Activated effector memory CD4-positive, alpha-beta T cell treated with anti-CD3 and anti-CD28 coated beads, Interleukin-2, amount 50 U/mL, for 16 hours (primary cell): ENCODE measurements around the gene ADAMTS19.

ENCODE experiments used
- DNase-seq: peaks from one replicate; pipeline ENCODE4 v3.0.0-alpha.2; 2020

ADAMTS19 gene

GRCh38 chr5:129698661-129699060, 238.6 kb downstream of the ADAMTS19 start:
- DNase-seq = no peak

GRCh38 chr5:129716235-129716634, 256.1 kb downstream of the ADAMTS19 start:
- no peak for DNase-seq

DNA sequence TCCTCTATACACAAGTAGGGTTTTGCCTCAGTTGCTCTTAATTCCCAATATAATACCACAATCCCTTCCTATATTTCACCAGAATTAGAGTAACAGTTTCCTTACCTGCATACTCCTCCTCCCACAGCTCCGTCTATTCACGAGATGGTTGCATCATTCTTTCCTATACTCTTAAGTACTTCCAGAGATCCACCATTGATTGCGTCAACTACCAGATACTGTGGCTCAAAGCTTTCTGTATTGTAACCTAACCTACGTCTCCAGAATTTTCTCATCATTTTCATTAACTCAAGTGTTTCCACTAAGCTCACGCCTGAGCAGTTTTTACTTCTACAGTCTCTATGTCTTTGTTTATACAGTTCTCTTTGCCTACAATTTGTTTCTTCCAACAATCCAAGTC, 256.6 kb downstream of the ADAMTS19 start:
- DNase-seq = no peak

DNA sequence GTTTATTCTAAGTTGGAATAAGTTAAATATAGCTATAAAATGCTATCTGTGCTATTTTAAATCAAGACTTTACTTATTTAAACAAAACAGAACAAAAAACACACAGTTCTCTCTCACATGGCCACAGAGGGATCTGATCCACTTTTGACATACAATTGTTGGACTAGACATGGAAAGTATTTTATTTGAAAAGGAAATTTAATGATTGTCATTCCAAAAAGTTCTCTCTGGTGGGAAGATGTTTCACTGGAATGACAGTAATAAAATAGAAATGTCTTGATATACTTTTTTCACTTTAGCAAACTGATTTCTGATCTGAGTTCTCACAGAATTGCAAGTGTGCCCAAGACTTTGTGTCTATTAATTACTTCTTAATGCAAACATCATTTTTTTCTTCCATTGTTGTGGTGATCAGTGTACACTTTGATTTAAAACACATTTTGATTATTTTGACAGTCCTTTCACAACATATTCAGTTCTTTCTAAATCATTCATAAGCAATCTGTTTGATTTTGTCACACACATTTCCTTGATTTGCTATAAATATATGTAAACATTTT, 257.7 kb downstream of the ADAMTS19 start:
- DNase-seq = no peak

DNA sequence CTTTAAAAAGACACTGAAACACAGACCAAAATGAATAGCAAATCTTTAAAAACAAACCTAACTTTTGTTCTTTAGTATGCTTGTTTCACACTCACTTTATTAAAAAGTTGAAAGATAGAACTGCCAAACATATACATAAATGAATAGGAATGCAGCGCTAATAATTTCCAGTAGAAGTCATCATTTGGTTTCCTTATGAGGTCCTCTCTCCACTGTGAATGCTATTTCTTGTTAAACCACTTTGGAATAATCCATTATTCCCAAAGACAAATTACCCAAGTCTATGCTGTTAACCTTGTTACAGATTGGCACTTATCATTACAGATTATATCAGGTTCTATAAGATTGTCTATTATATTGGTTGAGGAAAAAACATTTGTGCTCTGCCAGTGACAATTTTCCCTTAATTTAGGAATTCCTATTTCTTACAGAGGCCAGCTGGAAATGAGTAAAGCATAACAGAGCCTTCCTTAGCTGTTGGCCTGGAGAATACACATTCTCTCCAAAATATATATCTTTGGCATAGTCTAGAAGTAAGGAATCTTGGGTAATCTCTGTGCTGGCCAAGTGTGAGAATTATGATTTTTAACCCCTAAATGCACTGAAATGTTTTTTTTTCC, 258.5 kb downstream of the ADAMTS19 start:
- no peak for DNase-seq

DNA sequence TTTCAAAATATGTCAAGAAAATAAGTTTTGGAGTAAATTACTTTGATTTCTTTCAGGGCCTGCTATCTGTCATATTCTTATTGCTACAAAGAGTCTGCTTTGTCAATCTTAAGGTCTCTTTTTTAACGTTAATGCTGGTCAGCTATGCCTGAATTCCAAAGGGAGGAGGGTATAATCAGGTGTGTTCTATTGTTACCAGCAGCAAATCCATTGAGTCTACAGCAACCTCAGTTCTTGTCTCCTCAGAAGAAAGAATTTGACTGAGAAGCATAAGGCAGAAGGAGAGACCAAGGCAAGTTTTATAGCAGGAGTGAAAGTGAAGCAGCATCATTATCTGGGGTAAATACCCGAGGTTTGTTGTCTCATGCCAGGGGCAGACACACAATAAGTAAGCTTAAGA, 264.1 kb downstream of the ADAMTS19 start:
- no peak for DNase-seq

GRCh38 chr5:129724647-129725046, 264.5 kb downstream of the ADAMTS19 start:
- no peak for DNase-seq

DNA sequence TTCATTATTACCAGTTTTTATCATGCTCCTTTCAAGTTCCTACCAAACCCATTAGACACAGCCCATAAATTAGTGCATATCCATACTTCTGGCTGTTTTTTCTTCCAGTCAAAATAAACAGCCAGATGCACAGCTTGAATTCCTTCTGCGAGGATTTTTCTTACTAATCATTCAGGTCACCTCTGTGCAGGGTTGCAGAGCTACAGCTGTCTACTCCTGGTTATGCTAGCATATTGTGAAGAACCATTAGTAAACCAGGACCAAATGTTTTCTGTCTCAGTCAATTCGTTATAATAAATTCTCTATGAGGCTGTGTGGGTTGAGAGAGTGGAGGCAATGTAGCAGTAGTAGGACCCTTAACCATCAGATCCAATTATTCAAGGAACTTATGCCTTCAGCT, 279.7 kb downstream of the ADAMTS19 start:
- DNase-seq = no peak

DNA sequence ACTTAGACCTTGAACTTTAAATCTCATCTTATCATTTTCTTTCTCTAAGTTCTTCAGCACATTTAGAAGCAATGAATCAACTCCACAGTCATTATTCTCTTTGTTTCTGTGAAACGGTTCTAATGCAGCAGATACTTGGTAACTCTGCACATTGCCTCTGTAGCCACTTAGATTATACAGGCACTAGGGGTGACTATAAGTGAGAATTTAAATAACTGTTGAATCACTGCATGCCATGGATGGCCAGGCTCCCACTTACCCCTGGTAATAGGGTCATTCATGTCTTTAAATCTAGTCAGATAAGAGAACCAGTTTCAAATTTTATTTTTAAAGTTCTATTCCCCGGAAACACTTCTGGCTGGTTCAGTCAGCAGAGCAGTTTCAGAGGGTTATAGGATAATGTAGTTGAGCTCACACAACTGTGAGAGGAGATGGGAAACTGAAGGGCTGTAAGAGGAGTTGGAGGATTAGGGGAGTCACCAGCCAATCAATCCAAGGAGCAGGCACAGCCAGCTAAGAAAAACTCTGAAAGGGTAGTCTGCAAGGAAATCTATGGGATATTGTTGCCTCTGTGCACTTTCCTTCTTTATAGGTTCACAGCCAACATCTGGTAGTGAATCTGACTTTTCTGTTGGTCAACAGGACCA, 283.6 kb downstream of the ADAMTS19 start:
- no peak for DNase-seq

DNA sequence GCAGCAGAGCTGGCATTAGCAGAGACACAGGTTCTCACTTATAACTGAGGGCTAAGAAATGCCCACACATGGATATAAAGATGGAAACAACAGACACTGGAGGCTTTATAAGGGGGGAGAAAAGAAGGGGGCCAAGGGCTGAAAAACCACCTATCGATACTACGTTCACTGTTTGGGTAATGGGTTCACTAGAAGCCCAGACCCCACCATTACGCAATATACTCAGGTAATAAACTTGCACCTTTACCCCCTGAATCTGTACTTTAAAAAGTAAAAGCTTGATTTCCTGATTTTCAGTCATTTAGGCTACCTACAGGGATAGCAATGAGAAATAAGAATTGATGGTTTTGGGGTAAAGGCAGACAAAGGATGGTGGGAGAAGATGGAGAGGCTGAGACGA, 285.9 kb downstream of the ADAMTS19 start:
- no peak for DNase-seq

DNA sequence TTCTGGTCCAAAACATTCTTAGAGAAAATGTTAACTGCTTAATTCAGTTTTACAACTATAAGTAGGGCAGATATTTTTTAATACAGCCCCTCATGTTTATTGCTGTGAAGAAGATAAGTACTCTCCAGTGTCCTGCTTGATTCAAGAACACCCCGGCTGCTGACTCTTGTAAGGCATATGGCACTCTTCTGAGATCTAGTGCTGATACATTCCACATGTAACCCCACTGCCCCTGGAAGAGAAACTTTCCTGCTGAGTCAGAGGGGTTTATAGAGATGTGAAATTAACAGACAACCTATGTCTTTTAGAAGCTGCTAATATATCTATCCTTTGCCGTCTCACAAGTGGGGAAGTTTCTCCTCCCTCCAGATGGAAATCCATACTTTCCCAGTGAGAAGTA, 286.8 kb downstream of the ADAMTS19 start:
- no peak for DNase-seq

DNA sequence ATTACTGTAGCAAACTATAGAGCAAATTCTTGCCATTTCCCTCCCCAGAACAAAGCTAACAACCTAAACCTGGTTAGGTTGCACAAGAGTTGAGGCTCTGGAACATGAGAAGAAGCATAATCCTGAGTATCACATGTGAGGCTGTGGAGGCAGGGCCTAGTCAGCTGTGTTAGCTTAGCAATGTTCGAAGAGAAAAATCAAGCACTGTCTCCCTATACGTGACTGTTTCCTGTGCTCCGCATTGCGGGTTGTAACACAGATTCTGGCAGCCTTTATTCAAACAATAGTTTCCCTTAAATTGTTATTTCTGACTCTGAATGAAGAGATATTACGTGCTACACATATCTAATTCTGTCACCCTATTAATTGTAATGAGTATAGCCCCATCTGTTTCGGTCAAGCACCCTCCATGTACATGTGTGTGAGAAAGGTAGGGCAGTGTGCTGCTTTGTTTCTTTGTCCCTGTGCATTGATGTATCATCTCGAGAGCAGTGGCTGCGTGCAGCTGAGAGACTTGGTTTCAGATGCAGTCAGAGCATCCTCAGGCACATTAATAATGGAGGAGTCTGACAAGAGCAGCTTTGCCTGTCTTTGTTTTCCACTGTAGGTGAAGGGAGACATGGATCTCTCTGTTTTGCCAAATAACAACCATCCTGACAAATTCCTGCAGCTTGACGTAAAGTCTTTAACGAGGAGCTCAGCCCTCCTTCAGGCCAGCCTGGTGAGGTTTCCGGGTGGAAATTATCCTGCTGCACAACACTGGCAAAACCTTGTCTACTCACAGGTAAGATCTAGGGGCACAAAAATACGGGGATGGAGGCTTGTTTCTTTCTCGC, 287.7 kb downstream of the ADAMTS19 start, which contains the start of gene MINAR2:
TSS of gene MINAR2 (plus strand) at position 523 of the 836 bp plus-strand sequence. CDS start at position 620, 97 bp downstream.
- no peak for DNase-seq

GRCh38 chr5:129748913-129749880, 289.1 kb downstream of the ADAMTS19 start:
- no peak for DNase-seq

DNA sequence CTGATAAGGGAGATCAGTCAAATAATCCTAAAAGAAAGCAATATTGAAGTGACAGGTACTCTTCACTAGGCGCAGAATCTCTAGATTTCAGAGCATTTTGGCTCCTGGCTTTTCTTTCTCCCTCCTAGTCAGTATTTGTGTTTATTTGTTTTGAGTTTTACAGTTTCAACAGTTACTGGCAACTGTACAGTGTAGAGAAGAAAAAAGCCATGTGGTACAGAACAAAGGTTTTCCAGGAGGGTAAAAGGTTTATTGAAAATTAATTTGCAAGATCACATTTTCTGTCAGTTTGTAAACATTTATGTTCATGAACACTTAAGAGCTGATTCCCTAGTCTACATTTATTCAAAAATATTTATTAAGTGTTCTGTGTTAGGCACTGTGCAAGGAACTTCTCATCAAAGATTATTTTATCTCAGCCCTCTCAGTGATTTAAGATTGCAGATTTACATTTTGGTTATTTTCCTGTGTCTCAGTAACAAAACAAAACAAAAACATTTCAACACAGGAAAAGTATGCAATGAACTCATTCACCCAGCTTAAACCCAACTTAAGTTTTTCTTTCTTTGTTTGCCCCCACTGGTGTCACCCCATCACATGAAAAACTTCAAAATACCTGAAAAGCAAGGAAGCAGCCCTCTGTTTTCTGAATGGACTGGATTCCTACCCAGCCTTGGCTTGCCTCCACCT, 300.7 kb downstream of the ADAMTS19 start:
- DNase-seq = no peak

DNA sequence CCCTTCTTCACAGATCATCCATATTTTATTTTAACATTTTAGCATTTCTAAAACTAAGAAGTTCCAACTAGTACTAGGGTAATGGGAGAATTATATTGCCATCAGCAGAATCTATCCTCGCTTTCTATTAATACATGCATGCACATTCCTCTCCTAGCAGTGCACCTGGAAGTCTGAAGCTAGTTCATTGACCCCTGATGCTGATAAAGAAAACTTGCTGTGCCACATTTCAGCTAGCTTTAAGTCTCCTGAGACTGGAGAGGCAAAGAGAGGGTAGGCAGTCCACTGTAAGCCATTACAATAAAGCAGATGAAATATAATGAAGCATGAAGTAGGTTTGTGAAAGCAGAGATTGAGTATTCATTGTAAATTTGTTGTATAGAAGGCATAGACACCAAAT, 303.6 kb downstream of the ADAMTS19 start:
- DNase-seq = no peak

DNA sequence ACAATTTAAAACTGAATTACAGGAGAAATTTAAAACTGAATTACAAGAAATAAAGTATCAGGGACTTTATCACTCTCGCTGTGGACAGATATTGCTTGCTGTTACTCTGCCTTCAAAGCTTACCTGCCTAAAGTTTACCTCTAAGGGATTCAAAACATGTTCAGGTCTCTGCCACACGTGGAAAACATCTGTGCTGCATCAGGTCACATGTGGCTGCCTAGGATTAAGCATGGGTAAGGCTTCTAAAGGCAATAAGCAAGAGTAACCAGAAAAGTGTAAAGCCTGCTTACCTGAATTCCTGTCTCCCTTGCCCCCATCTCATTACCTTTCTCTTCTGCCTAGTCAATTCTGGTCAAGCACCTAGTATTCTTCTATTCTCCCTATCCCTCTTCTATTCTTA, 306.7 kb downstream of the ADAMTS19 start:
- DNase-seq = no peak

DNA sequence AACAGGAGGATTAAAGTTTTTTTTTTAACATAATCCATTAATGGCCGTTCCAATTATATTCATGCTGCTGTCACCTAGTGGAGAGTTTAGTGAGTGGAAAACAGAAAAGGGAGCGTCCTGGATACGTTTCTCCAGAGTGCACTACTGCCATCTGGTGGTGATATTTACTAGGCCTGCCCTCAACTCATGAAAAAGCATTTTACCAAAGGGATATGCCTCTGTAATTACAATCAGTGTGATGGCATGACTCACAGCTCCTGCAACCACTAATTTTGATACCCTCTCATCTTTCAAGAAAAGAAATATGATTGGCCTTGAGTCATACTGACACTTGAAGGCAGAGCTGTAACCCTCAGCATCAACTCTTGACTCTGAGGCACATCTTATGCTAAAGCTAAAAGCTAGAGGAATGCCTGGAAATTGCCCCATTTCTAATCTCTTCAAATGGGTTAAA, 307.9 kb downstream of the ADAMTS19 start:
- peak; percentile 72 for DNase-seq

GRCh38 chr5:129768735-129769134, 308.6 kb downstream of the ADAMTS19 start:
- DNase-seq = no peak

GRCh38 chr5:129770024-129770820, 310.1 kb downstream of the ADAMTS19 start:
- no peak for DNase-seq

- peak; percentile 66 for DNase-seq
Observed at GRCh38 chr5:129771058-129771838, 311.1 kb downstream of the ADAMTS19 start.
